ENCODE measurements around the gene DAPK1.

DAPK1 gene

GRCh38 chr9:87619346-87619745 lies 121.7 kb downstream of the DAPK1 start:
- H3K27ac ChIP-seq (ENCODE audit: low read depth, low read length) = no peak overlapping the region
- no peaks in the 10 kb centered on the region for H3K79me2 ChIP-seq (ENCODE audit: control insufficient read depth, low read length)
- H3K9me3 ChIP-seq (ENCODE audit: control insufficient read depth, insufficient read depth, low read length) = peaks cover 2% of the 10 kb centered on the region; the same call in 1 of the 2 replicates
- H3K4me1 ChIP-seq (ENCODE audit: control insufficient read depth, low read length) = no peaks in the 10 kb centered on the region
- H3K4me3 ChIP-seq (ENCODE audit: low read length) = no peak overlapping the region
- no peaks in the 10 kb centered on the region for H3K27me3 ChIP-seq (ENCODE audit: control insufficient read depth, low read length)
- TF ChIP-seq CTCF (IDR thresholded peaks at IDR 0.05; ENCODE audit: low read depth, low read length, poor library complexity, severe bottlenecking) = no peak
- H3K36me3 ChIP-seq (ENCODE audit: control insufficient read depth, low read length) = no peaks in the 10 kb centered on the region
- no peaks in the 10 kb centered on the region for H3F3A ChIP-seq (ENCODE audit: control insufficient read depth, insufficient read depth)
- H3K9me2 ChIP-seq (replicated peaks; ENCODE audit: control insufficient read depth, low read length) = no peaks in the 10 kb centered on the region
- H3K4me2 ChIP-seq (ENCODE audit: low read length) = no peak overlapping the region
- no peaks in the 10 kb centered on the region for H4K20me1 ChIP-seq (ENCODE audit: control insufficient read depth, insufficient read depth, low read depth, low read length)

GRCh38 chr9:87620731-87621322 lies 123.2 kb downstream of the DAPK1 start:
- Histone ChIP-seq H4K20me1 (ENCODE audit: control insufficient read depth, insufficient read depth, low read depth, low read length) (no peaks in the 10 kb centered on the region), H3K9me3 (ENCODE audit: control insufficient read depth, insufficient read depth, low read length) (peaks cover 2% of the 10 kb centered on the region; the same call in 1 of the 2 replicates), H3K79me2 (ENCODE audit: control insufficient read depth, low read length) (no peaks in the 10 kb centered on the region), H3K36me3 (ENCODE audit: control insufficient read depth, low read length) (no peaks in the 10 kb centered on the region), H3F3A (ENCODE audit: control insufficient read depth, insufficient read depth) (no peaks in the 10 kb centered on the region), H3K27me3 (ENCODE audit: control insufficient read depth, low read length) (no peaks in the 10 kb centered on the region), H3K4me3 (ENCODE audit: low read length) (no peak overlapping the region), H3K4me2 (ENCODE audit: low read length) (no peak overlapping the region), H3K27ac (ENCODE audit: low read depth, low read length) (no peak overlapping the region), H3K4me1 (ENCODE audit: control insufficient read depth, low read length) (no peaks in the 10 kb centered on the region), H3K9me2 (replicated peaks; ENCODE audit: control insufficient read depth, low read length) (no peaks in the 10 kb centered on the region)
- no peak for TF ChIP-seq CTCF (IDR thresholded peaks at IDR 0.05; ENCODE audit: low read depth, low read length, poor library complexity, severe bottlenecking)
- TF ChIP-seq EZH2phosphoT487 (IDR thresholded peaks at IDR 0.05; ENCODE audit: borderline replicate concordance, low read length) = no peak

GRCh38 chr9:87622098-87622497 lies 124.4 kb downstream of the DAPK1 start:
- Histone ChIP-seq H3K9me3 (ENCODE audit: control insufficient read depth, insufficient read depth, low read length) (peaks cover 2% of the 10 kb centered on the region; the same call in 1 of the 2 replicates), H3K27me3 (ENCODE audit: control insufficient read depth, low read length) (no peaks in the 10 kb centered on the region), H3K79me2 (ENCODE audit: control insufficient read depth, low read length) (no peaks in the 10 kb centered on the region), H3K4me2 (ENCODE audit: low read length) (no peak overlapping the region), H3F3A (ENCODE audit: control insufficient read depth, insufficient read depth) (no peaks in the 10 kb centered on the region), H3K4me1 (ENCODE audit: control insufficient read depth, low read length) (no peaks in the 10 kb centered on the region), H3K9me2 (replicated peaks; ENCODE audit: control insufficient read depth, low read length) (no peaks in the 10 kb centered on the region), H3K4me3 (ENCODE audit: low read length) (no peak overlapping the region), H4K20me1 (ENCODE audit: control insufficient read depth, insufficient read depth, low read depth, low read length) (no peaks in the 10 kb centered on the region), H3K36me3 (ENCODE audit: control insufficient read depth, low read length) (no peaks in the 10 kb centered on the region), H3K27ac (ENCODE audit: low read depth, low read length) (no peak overlapping the region)
- TF ChIP-seq CTCF (IDR thresholded peaks at IDR 0.05; ENCODE audit: low read depth, low read length, poor library complexity, severe bottlenecking) (no peak), EZH2phosphoT487 (IDR thresholded peaks at IDR 0.05; ENCODE audit: borderline replicate concordance, low read length) (no peak)
